ENCODE measurements around the gene BMP2K.

DNA sequence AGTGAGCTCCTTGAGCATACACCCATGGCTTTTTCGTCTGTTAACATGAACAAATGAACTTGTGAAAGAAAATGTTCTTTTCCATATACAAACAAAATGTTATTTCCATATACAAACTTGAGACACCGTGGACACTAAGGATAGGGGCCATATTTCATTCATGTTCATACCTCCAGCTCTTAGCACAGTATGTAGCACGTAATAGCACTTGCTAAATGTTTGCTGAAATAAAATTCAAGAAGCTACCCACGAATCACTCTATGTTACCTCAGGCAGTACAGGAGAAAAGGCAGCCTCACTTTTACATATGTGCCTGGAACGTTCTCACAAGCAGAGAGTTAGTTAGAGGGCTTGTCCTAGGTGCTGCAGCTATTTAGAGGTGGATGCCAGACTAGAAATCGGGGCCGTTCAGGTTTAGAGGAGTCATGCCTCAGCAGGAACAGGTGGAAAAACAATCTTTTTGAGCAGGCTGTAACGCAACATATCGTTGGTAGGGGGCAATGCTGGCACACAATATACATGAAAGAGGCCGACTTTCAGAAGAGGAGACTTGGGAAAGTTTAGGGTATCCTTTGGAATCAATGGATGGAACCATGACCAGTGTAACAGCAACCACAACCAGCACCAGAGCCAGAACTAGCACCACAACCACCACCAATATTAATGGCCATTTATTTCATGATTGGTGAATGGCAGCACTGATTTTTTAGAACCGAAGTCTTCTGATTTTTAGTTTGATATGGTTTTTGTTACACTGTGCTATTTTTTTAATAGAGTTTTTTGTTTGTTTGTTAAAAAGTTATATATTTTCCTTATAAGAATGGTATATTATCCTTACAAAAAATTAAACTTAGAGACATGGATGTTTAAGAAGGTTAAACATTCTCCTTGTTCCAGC is 177.9 kb downstream of the BMP2K start:
- TF ChIP-seq POLR2A (IDR thresholded peaks at IDR 0.05) (no peak), EP300 (IDR thresholded peaks at IDR 0.05) (no peak), POLR2AphosphoS5 (IDR thresholded peaks at IDR 0.05) (no peak)
- TF ChIP-seq, protein P1, sequence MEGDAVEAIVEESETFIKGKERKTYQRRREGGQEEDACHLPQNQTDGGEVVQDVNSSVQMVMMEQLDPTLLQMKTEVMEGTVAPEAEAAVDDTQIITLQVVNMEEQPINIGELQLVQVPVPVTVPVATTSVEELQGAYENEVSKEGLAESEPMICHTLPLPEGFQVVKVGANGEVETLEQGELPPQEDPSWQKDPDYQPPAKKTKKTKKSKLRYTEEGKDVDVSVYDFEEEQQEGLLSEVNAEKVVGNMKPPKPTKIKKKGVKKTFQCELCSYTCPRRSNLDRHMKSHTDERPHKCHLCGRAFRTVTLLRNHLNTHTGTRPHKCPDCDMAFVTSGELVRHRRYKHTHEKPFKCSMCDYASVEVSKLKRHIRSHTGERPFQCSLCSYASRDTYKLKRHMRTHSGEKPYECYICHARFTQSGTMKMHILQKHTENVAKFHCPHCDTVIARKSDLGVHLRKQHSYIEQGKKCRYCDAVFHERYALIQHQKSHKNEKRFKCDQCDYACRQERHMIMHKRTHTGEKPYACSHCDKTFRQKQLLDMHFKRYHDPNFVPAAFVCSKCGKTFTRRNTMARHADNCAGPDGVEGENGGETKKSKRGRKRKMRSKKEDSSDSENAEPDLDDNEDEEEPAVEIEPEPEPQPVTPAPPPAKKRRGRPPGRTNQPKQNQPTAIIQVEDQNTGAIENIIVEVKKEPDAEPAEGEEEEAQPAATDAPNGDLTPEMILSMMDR (IDR thresholded peaks at IDR 0.05): peak in 3 of 4 experiments; percentile 19 to 34 (median 26)
